Inferior parietal cortex (tissue), 1 donor: ENCODE results near the gene RPGRIP1.
"Not testable (repeated sequence)": the region's sequence is repeated elsewhere in the genome, so short reads cannot be mapped to it uniquely, and the experiment has no call there.

Experiments used
- DNase-seq: peaks from one replicate; pipeline ENCODE4 v3.0.0-alpha.2; 2016; ENCODE audit errors: extremely low spot score

Gene RPGRIP1

DNA sequence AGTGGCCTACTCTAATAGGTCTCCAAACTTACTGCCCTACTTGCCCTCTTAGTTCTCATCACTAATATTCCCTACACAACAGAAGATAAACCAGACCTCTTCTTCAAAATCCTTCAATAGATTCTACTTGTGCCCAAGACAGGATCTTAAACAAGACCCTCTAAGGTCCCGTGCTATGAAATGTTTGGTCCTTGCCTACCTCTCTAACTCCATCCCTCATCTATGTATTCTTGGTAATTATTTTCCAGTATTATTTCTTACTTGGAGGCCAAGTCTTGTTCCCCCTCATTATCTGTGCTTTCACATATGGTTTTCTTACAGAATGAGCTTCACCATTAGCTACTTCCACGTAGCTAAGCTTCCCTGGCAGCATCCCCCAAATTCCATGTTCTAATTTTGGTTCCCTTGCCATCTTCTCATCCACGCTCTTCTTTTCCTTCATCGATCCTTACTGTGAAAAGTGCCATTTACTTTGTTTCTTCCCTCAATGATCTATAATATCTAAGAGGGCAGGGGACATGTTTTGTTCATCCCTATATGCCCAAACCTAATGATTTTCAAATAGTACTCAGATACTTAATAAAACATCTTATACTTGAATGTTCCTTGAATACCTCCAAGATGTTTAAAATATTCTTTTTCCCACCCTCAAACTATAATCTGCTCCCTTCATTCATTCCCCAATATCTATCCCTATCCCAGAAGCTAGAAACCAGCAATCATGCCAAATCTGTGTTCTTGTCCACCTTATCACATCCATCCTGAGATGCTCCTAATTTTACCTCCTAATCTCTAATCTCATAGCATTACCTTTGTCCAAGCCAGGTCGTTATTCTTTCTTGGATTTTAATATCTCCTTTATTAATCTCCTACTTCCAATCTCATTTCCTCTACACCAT, 20.7 kb upstream of the RPGRIP1 start:
- no peak for DNase-seq

DNA sequence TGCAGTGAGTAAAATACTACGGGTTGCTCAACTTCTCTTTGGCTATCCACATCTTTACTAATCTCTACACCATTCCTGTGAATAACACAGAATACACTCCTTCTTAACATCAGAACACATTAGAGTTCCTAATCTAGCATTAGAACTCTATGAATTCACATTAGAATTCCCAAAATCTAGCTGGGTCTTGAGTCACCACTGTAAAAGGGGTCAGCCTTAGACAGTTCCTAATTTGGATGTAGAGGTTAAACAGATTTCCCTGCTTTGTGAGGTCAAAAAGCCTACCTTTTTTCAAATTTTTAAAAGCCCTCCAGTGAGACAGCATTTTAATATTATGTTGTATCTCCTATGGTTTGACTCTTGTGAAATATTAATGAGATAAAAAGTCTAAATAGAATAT, 18.1 kb upstream of the RPGRIP1 start:
- DNase-seq = no peak

DNA sequence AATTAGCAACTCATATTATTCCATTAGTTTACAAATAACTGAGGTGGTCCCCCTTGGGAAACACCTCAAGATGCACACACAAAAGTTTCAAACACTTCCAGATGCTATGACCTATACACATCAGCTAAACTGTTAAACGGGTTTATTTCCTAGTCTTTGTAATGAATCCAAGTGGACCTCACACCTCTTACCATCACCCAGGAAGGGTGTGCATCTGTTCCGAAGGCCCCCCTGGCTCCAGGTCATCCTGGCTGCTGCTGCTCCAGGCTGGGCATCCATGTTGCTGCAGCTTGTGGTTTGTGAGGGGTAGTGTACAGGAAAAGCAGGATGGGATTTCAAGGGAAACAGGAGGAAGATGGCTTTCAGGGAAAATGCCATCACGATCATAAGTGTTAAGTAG, 17.5 kb upstream of the RPGRIP1 start:
- no peak for DNase-seq

DNA sequence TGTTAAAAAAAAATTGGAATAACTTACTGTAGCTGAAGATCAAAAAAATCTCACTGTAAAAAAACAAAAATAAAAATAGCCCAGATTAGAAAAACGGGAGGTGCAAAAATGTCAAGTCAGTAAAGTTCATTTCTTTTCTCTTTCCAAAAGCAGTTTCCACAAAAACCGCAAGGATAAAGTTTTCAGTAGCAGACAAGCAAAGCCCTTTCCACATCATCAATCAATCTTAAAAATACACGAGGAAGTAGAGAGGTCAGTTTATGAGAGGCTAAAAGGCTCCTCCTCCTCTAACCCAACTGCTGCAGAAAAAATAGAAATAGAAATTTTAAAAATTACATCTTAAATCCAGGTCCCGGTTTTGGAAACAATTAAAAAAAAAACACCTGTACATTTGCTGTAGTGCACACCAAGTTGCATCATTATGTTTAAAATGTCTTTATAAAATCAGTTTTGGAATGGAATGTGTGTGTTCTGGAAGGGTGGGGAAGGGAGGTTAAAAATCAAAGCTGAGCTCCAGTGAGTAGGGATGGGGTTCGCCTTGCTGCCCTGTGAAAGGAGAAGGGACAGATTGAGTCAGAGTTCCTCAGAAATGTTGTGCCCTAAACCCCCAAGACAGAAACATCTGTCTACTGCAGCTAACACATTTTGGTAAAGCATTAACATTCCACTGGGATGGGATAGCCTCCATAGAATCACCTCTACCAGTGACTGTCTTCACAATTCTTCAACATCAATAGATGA, 16.4 kb upstream of the RPGRIP1 start:
- no peak for DNase-seq

DNA sequence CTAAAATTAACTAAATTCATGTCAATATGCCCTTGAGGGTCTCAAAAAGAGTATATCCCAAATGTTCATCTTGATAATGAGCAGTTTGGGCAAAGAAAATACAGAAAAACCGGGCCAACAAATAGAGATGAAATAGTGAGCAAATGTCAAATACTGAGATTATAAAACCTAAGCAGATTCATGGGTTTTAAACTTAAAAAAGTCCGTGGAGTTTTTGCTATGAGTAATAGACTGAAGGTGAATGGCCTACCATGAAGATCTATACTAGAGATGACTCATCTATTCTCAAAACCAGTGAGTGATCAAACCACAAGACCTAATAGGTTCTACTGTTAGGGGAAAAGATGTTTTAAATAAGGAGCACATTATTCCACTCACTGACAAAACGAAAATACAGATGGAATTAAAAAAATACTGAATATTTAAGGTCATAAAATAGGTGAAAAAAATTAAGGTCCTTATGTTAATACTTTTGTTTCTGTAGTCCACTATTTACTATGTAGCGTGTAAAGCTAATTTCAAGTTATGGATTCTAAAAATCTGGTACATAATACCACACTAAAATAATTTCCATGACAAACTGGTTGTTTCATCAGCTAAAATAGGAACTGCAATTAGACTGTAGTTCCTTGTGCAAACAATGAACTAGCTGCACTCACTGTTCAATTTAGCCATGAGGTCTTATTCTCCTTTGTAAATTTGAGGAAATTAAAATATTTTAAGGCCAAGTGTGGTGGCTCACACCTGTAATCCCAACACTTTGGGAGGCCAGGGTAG, 15.7 kb upstream of the RPGRIP1 start:
- no peak for DNase-seq

DNA sequence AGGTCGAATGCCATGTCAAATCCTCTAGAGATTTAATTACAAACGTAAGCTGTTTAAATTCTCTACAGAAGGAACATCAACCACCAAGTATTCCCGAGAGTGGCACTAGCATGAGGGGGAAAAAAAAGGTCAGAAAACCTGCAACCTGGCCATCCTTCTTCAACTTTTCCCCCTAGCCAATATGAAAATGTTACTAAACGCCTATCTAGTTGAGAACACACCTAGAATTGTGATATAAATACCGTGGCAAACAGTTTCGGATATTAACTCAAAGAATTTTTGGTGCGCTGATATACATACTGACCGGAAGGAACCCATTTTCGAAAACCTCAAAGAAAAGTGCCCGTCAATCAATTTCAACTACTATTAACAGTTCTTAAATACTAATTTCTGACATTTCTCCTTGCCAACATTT, 12.4 kb upstream of the RPGRIP1 start:
- DNase-seq = no peak

DNA sequence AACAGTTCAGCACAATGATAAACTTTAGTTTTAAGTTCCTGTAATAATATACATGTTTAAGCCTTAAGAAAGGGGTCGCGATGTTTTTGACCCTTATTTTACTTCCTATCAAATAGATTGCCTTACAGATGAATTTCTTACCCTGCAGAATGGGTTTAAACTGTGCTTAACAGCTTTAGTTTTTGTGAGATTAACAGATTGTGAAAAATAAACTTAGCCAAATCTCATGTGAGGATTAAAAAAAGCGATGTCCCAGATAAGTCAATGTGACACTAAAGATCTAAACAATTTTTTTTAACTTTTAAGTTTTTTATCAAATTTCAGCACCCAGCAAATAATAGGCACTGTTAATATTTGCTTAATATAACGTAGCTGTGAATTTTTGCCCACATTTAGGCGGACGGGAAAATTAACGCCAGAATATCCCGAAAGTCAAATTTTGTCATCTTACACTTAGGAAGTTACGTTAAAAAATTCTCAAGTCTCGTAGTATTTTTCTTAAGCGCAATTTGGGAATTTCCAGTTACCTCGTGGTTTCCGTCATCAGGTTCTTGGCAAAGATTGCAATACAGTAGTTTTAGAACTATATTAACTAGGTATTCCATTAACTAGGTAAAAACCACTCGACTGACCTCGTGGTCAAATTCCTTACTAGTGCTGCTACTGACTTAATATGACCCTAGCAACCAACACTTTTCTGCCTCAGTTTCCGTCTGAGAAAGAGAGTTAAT, 11.8 kb upstream of the RPGRIP1 start:
- DNase-seq = no peak

DNA sequence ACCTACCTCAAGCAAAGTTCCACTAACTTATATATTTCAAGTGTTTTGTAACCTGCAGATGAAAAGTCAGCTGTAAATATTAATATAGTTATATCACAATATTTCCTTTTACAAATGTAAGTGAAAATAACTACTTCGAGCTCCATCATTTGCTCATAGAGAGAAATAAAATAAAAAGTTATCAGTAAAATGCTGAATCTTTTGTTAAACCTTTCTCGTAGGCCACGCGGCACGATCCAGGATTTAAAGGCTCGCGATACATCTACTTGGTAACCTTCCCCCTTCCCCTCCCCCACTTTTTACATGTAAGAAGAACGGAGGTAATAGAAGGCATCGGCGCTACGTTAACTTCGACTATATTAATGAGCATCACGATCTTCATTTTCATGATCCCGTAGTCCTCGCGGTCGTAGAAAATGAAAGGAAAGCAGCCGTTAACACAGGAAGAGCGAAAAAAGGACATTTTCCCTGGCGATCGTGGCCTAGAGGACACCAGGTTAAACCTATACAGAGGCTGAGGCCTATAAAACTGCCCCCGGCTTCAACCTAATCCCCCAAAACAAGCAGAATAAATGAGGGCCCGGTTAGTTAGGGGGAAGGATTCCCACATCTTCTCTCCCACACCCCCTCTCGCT, 11.1 kb upstream of the RPGRIP1 start:
- DNase-seq = peak; percentile 40

DNA sequence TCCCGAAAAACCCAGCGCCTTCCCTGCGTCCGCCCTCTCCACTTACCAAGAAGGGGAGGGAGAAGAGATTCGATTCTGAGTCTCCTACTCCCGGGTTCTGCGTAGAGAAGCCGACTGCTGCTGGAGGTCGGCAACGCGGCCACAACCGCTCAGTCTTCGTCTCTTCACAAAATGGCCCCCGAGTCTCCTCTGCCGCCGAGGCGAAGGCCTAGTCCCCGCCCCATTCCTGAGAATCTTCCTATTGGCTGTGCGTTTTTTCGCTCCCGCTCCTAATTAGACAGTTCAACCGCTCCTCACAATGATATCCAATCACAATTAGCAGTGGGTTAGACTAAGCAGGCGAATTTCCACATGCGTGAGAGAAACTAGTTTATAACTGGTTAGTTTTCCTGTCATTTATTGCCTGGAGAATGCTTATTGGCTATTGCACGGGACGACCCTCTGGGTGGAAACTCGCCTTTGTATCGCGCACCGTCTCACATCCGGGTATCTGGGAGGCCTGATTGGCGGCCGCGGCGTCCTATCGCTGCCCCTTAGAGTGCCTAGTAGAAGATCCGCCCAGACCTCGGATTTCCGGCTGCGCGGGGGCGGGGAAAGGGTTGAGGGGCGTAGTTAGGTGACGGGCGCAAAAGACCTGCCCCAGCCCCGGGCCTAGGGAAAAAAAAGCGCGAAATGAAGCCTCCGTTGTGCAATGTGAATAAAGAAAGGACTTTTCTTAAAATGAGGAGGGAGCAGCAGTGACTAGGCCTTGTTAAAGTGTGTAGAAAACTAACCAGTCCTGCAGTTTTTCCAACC, 10.4 kb upstream of the RPGRIP1 start, which contains the start of gene HNRNPC:
TSS of gene HNRNPC (minus strand) at position 191 of the 795 bp plus-strand sequence. CDS start 35,249 bp downstream, outside the sequence.
- DNase-seq = peak; percentile 100

DNA sequence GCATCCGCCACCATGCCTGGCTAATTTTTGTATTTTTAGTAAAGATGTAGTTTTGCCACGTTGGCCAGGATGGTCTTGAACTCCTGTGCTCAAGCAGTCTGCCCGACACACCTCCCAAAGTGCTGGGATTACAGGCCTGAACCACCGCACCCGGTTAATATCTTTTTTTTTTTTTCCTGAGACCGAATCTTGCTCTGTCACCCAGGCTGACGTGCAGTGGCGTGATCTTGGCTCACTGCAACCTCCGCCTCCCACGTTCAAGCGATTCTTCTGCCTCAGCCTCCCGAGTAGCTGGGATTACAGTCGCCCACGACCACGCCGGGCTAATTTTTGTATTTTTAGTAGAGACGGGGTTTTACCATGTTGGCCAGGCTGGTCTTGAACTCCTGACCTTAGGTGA, 7.2 kb upstream of the RPGRIP1 start:
- not testable (repeated sequence) for DNase-seq

DNA sequence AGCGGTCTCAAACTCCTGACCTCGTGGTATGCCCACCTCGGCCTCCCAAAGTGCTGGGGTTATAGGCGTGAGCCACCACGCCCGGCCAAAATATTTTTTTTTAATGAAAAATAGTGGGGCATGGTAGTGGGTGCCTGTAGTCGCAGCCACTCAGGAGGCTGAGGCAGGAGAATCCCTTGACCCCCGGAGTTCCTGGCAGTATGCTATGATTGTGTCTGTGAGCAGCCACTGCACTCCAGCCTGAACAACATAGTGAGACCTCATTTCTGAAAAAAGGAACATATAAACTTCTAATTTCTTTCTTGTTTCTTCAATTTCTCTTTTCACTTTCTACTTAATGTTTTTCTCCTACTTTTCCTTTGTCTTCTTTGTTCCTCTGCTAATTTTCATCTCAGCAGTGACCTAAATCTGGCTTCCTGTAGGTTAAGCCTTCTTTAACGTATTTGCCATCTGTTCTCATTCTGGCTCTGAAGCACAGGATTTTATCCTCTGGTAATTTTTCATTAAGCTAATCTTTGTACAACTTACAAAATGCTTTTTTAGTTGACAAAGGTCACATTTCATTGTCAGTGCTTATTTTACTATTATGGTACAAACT, 4.5 kb upstream of the RPGRIP1 start:
- DNase-seq = no peak

DNA sequence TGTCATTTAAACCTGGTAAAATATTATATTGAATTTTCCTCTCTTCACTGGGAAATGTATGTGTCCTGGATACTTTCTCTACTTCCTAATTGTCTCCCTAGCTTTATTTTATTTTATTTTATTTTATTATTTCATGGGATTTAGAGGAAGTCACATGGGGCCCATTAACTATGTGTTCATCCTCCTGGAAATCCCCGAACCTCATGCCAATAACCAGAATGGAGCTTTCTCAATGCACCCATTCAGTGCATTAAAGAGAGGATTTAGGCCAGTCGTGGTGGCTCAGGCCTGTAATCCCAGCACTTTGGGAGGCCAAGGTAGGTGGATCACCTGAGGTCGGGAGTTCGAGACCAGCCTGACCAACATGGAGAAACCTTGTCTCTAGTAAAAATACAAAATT, 1.3 kb upstream of the RPGRIP1 start:
- DNase-seq = no peak

DNA sequence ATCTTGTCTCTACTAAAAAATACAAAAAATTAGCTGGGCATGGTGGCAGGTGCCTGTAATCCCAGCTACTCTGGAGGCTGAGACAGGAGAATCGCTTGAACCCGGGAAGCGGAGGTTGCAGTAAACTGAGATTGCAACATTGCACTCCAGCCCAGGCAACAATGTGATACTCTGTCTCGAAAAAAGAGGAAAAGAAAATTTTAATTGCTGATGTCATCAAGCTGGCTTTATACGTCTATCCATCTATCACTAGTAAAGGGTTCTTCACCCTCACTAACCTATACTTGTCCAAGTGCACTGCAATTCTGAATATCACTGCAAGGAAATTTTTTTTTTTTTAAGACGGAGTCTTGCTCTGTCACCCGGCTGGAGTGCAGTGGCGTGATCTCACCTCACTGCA, 2.0 kb downstream of the RPGRIP1 start:
- DNase-seq = not testable (repeated sequence)

DNA sequence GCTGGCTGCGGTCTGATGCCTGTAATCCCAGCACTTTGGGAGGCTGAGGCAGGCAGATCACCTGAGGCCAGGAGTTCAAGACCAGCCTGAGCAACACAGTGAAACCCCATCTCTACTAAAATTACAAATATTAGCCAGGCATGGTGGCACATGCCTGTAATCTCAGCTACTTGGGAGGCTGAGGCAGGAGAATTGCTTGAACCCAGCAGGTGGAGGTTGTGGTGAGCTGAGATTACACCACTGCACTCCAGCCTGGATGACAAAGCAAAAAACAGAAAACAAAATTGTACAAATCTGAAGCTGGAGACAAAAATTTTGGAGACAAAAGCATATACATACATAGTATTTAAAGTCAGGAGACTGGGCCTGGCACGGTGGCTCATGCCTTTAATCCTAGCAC, 6.6 kb downstream of the RPGRIP1 start:
- not testable (repeated sequence) for DNase-seq

DNA sequence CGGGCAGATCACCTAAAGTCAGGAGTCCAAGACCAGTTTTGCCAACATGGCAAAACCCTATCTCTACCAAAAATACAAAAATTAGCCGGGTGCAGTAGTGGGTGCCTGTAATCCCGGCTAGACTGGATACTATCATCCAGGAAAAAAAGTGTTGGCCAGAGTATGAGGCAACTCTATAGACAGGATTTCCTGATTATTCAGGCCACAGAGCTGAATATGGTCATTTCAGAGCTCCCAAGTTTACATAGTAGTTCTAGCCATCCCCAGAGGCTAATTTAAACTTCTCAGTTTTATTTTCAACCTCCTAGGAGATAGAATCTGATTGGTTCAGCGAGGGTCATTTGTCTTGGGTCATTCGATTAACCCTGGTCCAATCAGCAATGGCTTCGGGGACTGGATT, 7.3 kb downstream of the RPGRIP1 start:
- DNase-seq = no peak

DNA sequence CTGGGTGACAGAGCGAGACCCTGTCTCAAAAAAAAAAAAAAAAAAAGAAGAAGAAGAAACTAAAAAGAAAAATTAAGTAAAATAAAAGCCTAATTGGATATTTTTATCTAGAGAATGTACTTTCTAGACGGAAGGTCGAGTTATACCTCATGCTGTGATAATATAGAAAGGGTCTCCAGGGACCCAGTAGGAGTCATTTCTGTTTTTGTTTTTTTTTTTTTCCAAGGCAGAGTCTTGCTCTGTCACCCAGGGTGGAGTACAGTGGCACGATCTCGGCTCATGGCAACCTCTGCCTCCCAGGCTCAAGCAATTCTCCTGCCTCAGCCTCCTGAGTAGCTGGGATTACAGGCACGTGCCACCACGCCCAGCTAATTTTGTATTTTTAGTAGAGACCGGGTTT, 14.1 kb downstream of the RPGRIP1 start:
- DNase-seq = not testable (repeated sequence)

DNA sequence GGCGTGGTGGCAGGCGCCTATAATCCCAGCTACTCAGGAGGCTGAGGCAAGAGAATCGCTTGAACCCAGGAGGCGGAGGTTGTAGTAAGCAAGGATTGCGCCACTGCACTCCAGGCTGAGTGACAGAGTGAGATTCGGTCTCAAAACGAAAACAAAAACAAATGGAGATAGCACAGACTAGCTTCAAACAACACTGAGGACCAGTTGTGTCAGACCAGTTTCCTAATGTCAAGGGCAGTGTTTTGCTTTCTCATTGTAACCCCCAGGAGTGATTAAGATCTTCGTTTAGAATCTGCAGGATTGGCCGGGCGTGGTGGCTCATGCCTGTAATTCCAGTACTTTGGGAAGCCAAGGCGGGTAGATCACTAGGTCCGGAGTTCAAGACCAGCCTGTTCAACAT, 18.5 kb downstream of the RPGRIP1 start:
- DNase-seq = no peak

DNA sequence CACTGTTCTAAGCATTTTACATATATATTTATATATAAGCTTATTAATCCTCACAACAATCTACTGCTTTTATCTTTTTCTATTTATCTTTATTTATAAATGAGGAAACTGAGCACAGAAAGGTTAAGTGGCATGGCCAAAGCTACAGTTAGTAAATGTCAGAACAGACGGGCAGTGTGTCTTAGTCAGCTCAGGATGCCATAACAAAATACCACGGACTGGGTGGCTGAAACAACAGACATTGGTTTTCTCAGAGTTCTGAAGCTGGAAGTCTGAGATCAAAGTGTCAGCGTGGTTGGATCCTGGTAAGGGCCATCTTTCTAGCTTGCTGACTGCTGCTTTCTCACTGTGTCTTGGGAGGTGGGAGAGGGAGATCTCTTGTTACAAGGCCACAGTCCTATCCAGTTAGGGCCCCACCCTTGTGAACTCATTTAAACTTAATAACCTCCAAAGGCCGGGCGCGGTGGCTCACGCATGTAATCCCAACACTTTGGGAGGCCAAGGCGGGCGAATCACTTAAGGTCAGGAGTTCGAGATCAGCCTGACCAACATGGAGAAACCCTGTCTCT, 19.8 kb downstream of the RPGRIP1 start:
- no peak for DNase-seq

DNA sequence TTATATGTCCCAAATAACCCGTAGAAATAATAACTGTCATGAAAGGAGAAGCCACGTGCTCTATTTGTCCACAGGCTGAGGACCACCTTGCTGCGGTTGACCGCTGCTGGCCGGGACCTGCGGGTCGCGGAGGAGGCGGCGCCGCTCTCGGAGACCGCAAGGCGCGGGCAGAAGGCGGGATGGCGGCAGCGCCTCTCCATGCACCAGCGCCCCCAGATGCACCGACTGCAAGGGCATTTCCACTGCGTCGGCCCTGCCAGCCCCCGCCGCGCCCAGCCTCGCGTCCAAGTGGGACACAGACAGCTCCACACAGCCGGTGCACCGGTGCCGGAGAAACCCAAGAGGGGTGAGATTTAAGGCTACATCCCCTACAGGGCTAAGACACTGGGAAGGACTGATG, 21.0 kb downstream of the RPGRIP1 start:
- no peak for DNase-seq
